OCI-LY7 (cell line): Measurements from ENCODE around the gene DISP2. TPM values are rescaled to one million over a fixed set of nuclear protein-coding genes. Genes with fewer than 3 reads are reported as not detected.

Experiments used
- BruUV-seq: library from RNA; stranded (reverse); fragments of 400-500 nt; replicated peaks from 2 replicates; lab custom pipeline; 2021; lab: Mats Ljungman, UMichigan
- CTCF ChIA-PET: fragments of 300-600 bp; sonication (Branson Sonifier 250); formaldehyde crosslinking; loops from one replicate; lab custom pipeline; 2022; ENCODE audit warnings: antibody characterized with exemption; ENCODE audit not compliant: unreplicated experiment; lab: Charles Lee
- POLR2A ChIA-PET: fragments of 300-600 bp; sonication (Branson Sonifier 250); formaldehyde crosslinking; loops from one replicate; lab custom pipeline; 2022; ENCODE audit warnings: antibody characterized with exemption; lab: Charles Lee
- DNase-seq: peaks from one replicate; pipeline ENCODE4 v3.0.0-alpha.2; 2015; ENCODE audit warnings: low spot score
- H2AFZ ChIP-seq: fragments of 200-600 bp; sonication (generic), shearing (Covaris generic); 2 replicates; pipeline ENCODE4 v1.6.1; 2014; ENCODE audit warnings: mild to moderate bottlenecking, antibody characterized with exemption, low read length, moderate library complexity
- H3K27ac ChIP-seq: fragments of 200-600 bp; sonication (generic); 2 replicates; pipeline ENCODE4 v1.5.1; 2014; ENCODE audit warnings: mixed run types, low read depth, mild to moderate bottlenecking, moderate library complexity, low read length, inconsistent platforms; ENCODE audit not compliant: poor library complexity, severe bottlenecking
- H3K36me3 ChIP-seq: fragments of 200-600 bp; sonication (generic); 2 replicates; pipeline ENCODE4 v1.6.1; 2014; ENCODE audit warnings: mild to moderate bottlenecking, antibody characterized with exemption, low read length, moderate library complexity, mixed read lengths; ENCODE audit not compliant: insufficient read depth
- H3K4me1 ChIP-seq: fragments of 200-600 bp; sonication (generic); 2 replicates; pipeline ENCODE4 v1.5.1; 2014; ENCODE audit warnings: mild to moderate bottlenecking, low read length; ENCODE audit not compliant: insufficient read depth, poor library complexity, severe bottlenecking
- H3K4me2 ChIP-seq: fragments of 200-600 bp; sonication (generic); 2 replicates; pipeline ENCODE4 v1.6.1; 2014; ENCODE audit warnings: mild to moderate bottlenecking, low read length
- H3K4me3 ChIP-seq: fragments of 200-600 bp; sonication (generic); 2 replicates; pipeline ENCODE4 v1.5.1; 2014; ENCODE audit warnings: mild to moderate bottlenecking, low read depth, low read length; ENCODE audit not compliant: poor library complexity, severe bottlenecking
- H3K79me2 ChIP-seq: fragments of 200-600 bp; sonication (generic); 2 replicates; pipeline ENCODE4 v1.6.1; 2016; ENCODE audit warnings: low read depth, mild to moderate bottlenecking, low read length, moderate library complexity, mixed read lengths; ENCODE audit not compliant: insufficient read depth
- H3K9me2 ChIP-seq: fragments of 200-600 bp; sonication (generic); 2 replicates; pipeline ENCODE4 v1.6.1; 2016; ENCODE audit warnings: mild to moderate bottlenecking, low read length, mixed read lengths; ENCODE audit not compliant: insufficient read depth
- H3K9me3 ChIP-seq: fragments of 200-600 bp; sonication (generic); 2 replicates; pipeline ENCODE4 v1.6.1; 2014; ENCODE audit warnings: mild to moderate bottlenecking, mixed run types, low read length, mixed read lengths
- H4K20me1 ChIP-seq: fragments of 200-600 bp; sonication (generic); 2 replicates; pipeline ENCODE4 v1.6.1; 2014; ENCODE audit warnings: mild to moderate bottlenecking, antibody characterized with exemption, low read length, moderate library complexity, mixed read lengths; ENCODE audit not compliant: insufficient read depth
- CTCF ChIP-seq: fragments of 200-600 bp; sonication (generic); conservative IDR thresholded peaks from 2 replicates; pipeline ENCODE4 v1.5.1; 2014; ENCODE audit warnings: mild to moderate bottlenecking, antibody characterized with exemption, low read length, moderate library complexity, mixed read lengths
- EZH2phosphoT487 ChIP-seq: fragments of 200-600 bp; sonication (generic); IDR thresholded peaks from 2 replicates; pipeline ENCODE4 v1.6.1; 2018; ENCODE audit warnings: low read depth, borderline replicate concordance, mild to moderate bottlenecking, mixed run types, antibody characterized with exemption, low read length, moderate library complexity, mixed read lengths
- intact Hi-C: fragments of 100-400 bp; cut with micrococcal nuclease; formaldehyde crosslinking; loops from one replicate; pipeline ENCODE4 v1.10.0; 2022; ENCODE audit not compliant: unreplicated experiment
- total RNA-seq, 2 experiments: library from RNA; depleted of rRNA in 1 of 2; stranded (reverse); fragments of >200 nt in 1 of 2; shearing (Covaris generic) in 1 of 2; gene quantifications; 2 replicates each; pipeline ENCODE4 v1.2.3, GENCODE V29; 2014 to 2022

Gene DISP2
- total RNA-seq, 2 experiments from 2014 or later = 0.03 to 0.25 TPM

- H3K9me2 ChIP-seq = no peaks in the 10 kb centered on the region
- peak overlapping the region; percentile 65 for H3K4me3 ChIP-seq
- no TSS peak for BruUV-seq
- no peak for TF ChIP-seq CTCF
- H4K20me1 ChIP-seq = no peaks in the 10 kb centered on the region
- H3K27ac ChIP-seq = no peak overlapping the region
- no peak overlapping the region for H2AFZ ChIP-seq
- H3K4me2 ChIP-seq = peak overlapping the region; percentile 61
- ChIA-PET CTCF (interaction anchor here (1.0 kb wide), 1 partner anchor 14 kb away, joined by 4 read pairs; no protein-coding TSS in a partner anchor), POLR2A (interaction anchor here (0.7 kb wide), 1 partner anchor 133 kb away, joined by 3 read pairs; no protein-coding TSS in a partner anchor)
- intact Hi-C loops = loop anchor here (1.0 to 5.0 kb wide), 3 partner anchors 98 to 542 kb away; partner anchors contain the start of gene FSIP1
- no peak for DNase-seq
- H3K9me3 ChIP-seq = no peaks in the 10 kb centered on the region
- peaks cover 6% of the 10 kb centered on the region for H3K4me1 ChIP-seq
- H3K79me2 ChIP-seq = no peaks in the 10 kb centered on the region
- H3K36me3 ChIP-seq = no peaks in the 10 kb centered on the region
These were observed 33.8 kb upstream of the DISP2 start for GRCh38 chr15:40323953-40324937.

GRCh38 chr15:40325188-40325587 lies 32.8 kb upstream of the DISP2 start:
- intact Hi-C loops = no loop called here
- Histone ChIP-seq H2AFZ (no peak overlapping the region), H3K36me3 (no peaks in the 10 kb centered on the region), H4K20me1 (no peaks in the 10 kb centered on the region), H3K9me3 (no peaks in the 10 kb centered on the region), H3K79me2 (no peaks in the 10 kb centered on the region), H3K4me2 (no peak overlapping the region), H3K4me3 (no peak overlapping the region), H3K27ac (no peak overlapping the region), H3K4me1 (peaks cover 6% of the 10 kb centered on the region), H3K9me2 (no peaks in the 10 kb centered on the region)
- TF ChIP-seq CTCF (no peak), EZH2phosphoT487 (no peak)
- BruUV-seq = no TSS peak
- DNase-seq = no peak
- CTCF ChIA-PET = interaction anchor here (1.0 to 1.4 kb wide), 2 partner anchors 11 to 13 kb away, joined by 4 read pairs; no protein-coding TSS in a partner anchor
- POLR2A ChIA-PET = interaction anchor here (0.7 kb wide), 1 partner anchor 132 kb away, joined by 3 read pairs; no protein-coding TSS in a partner anchor
